K562 (cell line): ENCODE results near the gene PAX5. TPM values are rescaled to one million over a fixed set of nuclear protein-coding genes. Genes with fewer than 3 reads are reported as not detected.

Source experiments
- ATAC-seq: fragments of 200-7000 bp; cut with Tn5 transposase; 3 replicates; pipeline ENCODE4 v1.9.1; 2020; ENCODE audit warnings: moderate library complexity
- BruUV-seq: library from RNA; stranded (reverse); fragments of 400-500 nt; replicated peaks from 2 replicates; lab custom pipeline; 2021; lab: Mats Ljungman, UMichigan
- CTCF ChIA-PET: fragments of 300-600 bp; formaldehyde crosslinking; extraction: SDS; loops from one replicate; lab custom pipeline; 2021; ENCODE audit warnings: low intra/inter-chr PET ratio; lab: Yijun Ruan, JAX
- POLR2A ChIA-PET: fragments of 300-600, 350-650 bp; sonication (Branson Sonifier 250); formaldehyde crosslinking; extraction: SDS; loops from one replicate; lab custom pipeline; 2021; ENCODE audit warnings: antibody characterized with exemption, inconsistent platforms; lab: Yijun Ruan, JAX
- DNase-seq, 4 experiments: peaks; one replicate each; pipeline versions ENCODE4 v3.0.0 to v3.0.0-alpha.2; 2011 to 2018; ENCODE audit warnings: low spot score in 3 of 4, mixed read lengths in 3 of 4; ENCODE audit errors: extremely low read depth in 1 of 4
- FAIRE-seq: peaks from 2 replicates; lab custom pipeline; 2011; peaks lifted over from hg19 to GRCh38; lab: Jason Lieb, UNC
- H2AFZ ChIP-seq: 2 replicates; pipeline ENCODE4 v1.6.0; 2011; ENCODE audit warnings: low read depth, low read length, control low read depth, inconsistent platforms
- H3K27ac ChIP-seq: fragments of 200-600 bp; 3 replicates; pipeline ENCODE4 v1.8.0; 2011; ENCODE audit warnings: low read depth, mild to moderate bottlenecking, control low read depth, inconsistent platforms, low read length, moderate library complexity, mixed read lengths; ENCODE audit errors: extremely low read depth
- H3K27me3 ChIP-seq, 2 experiments: fragments of 300-600 bp in 1 of 2; 2 replicates in 1 of 2; 3 replicates in 1 of 2; pipeline versions ENCODE4 v1.6.0 to v1.8.0; 2011; ENCODE audit warnings: inconsistent platforms in 2 of 2, low read length in 2 of 2, mild to moderate bottlenecking in 1 of 2, mixed read lengths in 1 of 2, moderate library complexity in 1 of 2; ENCODE audit not compliant: control insufficient read depth in 2 of 2, insufficient read depth in 2 of 2
- H3K36me3 ChIP-seq: fragments of 300-600 bp; 3 replicates; pipeline ENCODE4 v1.8.0; 2011; ENCODE audit warnings: mild to moderate bottlenecking, low read length, inconsistent platforms; ENCODE audit not compliant: control insufficient read depth, insufficient read depth
- H3K4me1 ChIP-seq, 2 experiments: fragments of 200-600 bp in 1 of 2; replicated peaks in 1 of 2; 2 replicates in 1 of 2; 3 replicates in 1 of 2; pipeline versions ENCODE4 v1.5.1 to v1.8.0; 2011; ENCODE audit warnings: inconsistent platforms in 2 of 2, low read length in 2 of 2, mild to moderate bottlenecking in 1 of 2, mixed read lengths in 1 of 2, moderate library complexity in 1 of 2; ENCODE audit not compliant: control insufficient read depth in 2 of 2, insufficient read depth in 2 of 2
- H3K4me2 ChIP-seq: 2 replicates; pipeline ENCODE4 v1.6.1; 2011; ENCODE audit warnings: low read length, control low read depth, inconsistent platforms, mixed read lengths; ENCODE audit not compliant: insufficient read depth
- H3K4me3 ChIP-seq: fragments of 200-600 bp; sonication (generic), shearing (Covaris generic); 2 replicates; pipeline ENCODE4 v1.5.1; 2016; ENCODE audit warnings: control low read depth, inconsistent platforms
- H3K79me2 ChIP-seq: fragments of 200-600 bp; 3 replicates; pipeline ENCODE4 v1.8.0; 2011; ENCODE audit warnings: low read length, inconsistent platforms; ENCODE audit not compliant: control insufficient read depth, insufficient read depth
- H3K9ac ChIP-seq, 2 experiments: 2 replicates each; pipeline versions ENCODE4 v1.6.0 to v1.6.1; 2011; ENCODE audit warnings: low read depth in 2 of 2, low read length in 2 of 2, control low read depth in 1 of 2, inconsistent platforms in 1 of 2, mild to moderate bottlenecking in 1 of 2, mixed read lengths in 1 of 2; ENCODE audit not compliant: insufficient read depth in 1 of 2
- H3K9me1 ChIP-seq: one replicate; pipeline ENCODE4 v1.6.0; 2011; ENCODE audit warnings: inconsistent platforms, mild to moderate bottlenecking, low read length, moderate library complexity; ENCODE audit not compliant: control insufficient read depth, insufficient read depth
- H3K9me3 ChIP-seq: replicated peaks from 2 replicates; pipeline ENCODE4 v1.5.1; 2011; ENCODE audit warnings: low read depth, low read length, inconsistent platforms; ENCODE audit not compliant: control insufficient read depth, insufficient read depth
- H4K20me1 ChIP-seq: replicated peaks from 2 replicates; pipeline ENCODE4 v1.6.1; 2011; ENCODE audit warnings: low read length, inconsistent platforms, mixed read lengths; ENCODE audit not compliant: control insufficient read depth, insufficient read depth
- BRD9 ChIP-seq: fragments of 450-650 bp; IDR thresholded peaks from 2 replicates; pipeline ENCODE4 v1.6.1; 2018; ENCODE audit warnings: low read depth; ENCODE audit not compliant: partially characterized antibody
- CBFA2T2 ChIP-seq: fragments of 450-650 bp; conservative IDR thresholded peaks from 2 replicates; pipeline ENCODE4 v1.6.1; 2017; ENCODE audit warnings: mild to moderate bottlenecking
- CHCHD3 ChIP-seq: fragments of 250-450 bp; sonication (Bioruptor Pico); IDR thresholded peaks from 2 replicates; pipeline ENCODE4 v2.1.2; 2022; ENCODE audit warnings: mild to moderate bottlenecking
- ETV6 ChIP-seq, 3 experiments: fragments of 150-350 bp in 1 of 3; sonication (generic) in 1 of 3; formaldehyde crosslinking in 1 of 3; IDR thresholded peaks; 2 replicates each; pipeline versions ENCODE4 v1.6.1 to v1.8.0; 2014 to 2022; ENCODE audit warnings: borderline replicate concordance in 2 of 3, low read depth in 2 of 3, antibody characterized with exemption in 1 of 3, low read length in 1 of 3, mild to moderate bottlenecking in 1 of 3, missing genetic modification reagents in 1 of 3
- IFI16 ChIP-seq: fragments of 250-450 bp; sonication (Bioruptor Pico); IDR thresholded peaks from 2 replicates; pipeline ENCODE4 v2.1.2; 2022; ENCODE audit warnings: mild to moderate bottlenecking, inconsistent platforms
- JUND ChIP-seq, 2 experiments: IDR thresholded peaks; 2 replicates in 1 of 2; 3 replicates in 1 of 2; pipeline ENCODE4 v1.6.1; 2011; ENCODE audit warnings: borderline replicate concordance in 2 of 2, low read depth in 2 of 2, low read length in 2 of 2, improper control_type of control experiment in 1 of 2, missing biosample characterization in 1 of 2, missing genetic modification characterization in 1 of 2, missing genetic modification reagents in 1 of 2
- NFRKB ChIP-seq: fragments of 450-650 bp; IDR thresholded peaks from 2 replicates; pipeline ENCODE4 v1.6.1; 2016; ENCODE audit warnings: low read depth
- NR2F6 ChIP-seq: fragments of 450-650 bp; formaldehyde crosslinking; IDR thresholded peaks from 2 replicates; pipeline ENCODE4 v1.4.0; 2020; ENCODE audit warnings: mild to moderate bottlenecking
- POLR2G ChIP-seq: fragments of 200-400 bp; formaldehyde crosslinking; IDR thresholded peaks from 2 replicates; pipeline ENCODE4 v1.6.1; 2017; ENCODE audit warnings: low read depth, mild to moderate bottlenecking, antibody characterized with exemption, low read length, moderate library complexity
- TEAD1 ChIP-seq, 2 experiments: fragments of 450-650 bp in 1 of 2; sonication (generic) in 1 of 2; formaldehyde crosslinking; IDR thresholded peaks; 2 replicates each; pipeline versions ENCODE4 v1.4.0 to v1.8.0; 2020 to 2022; ENCODE audit warnings: mild to moderate bottlenecking in 2 of 2, missing genetic modification reagents in 1 of 2
- ZKSCAN1 ChIP-seq: fragments of 150-350 bp; IDR thresholded peaks from 2 replicates; pipeline ENCODE4 v1.6.1; 2016; ENCODE audit warnings: low read depth, low read length
- ZKSCAN8 ChIP-seq: fragments of 200-800 bp; sonication (Bioruptor generic); IDR thresholded peaks from 2 replicates; pipeline ENCODE4 v1.6.1; 2016; ENCODE audit warnings: missing genetic modification characterization, missing compliant biosample characterization
- ZNF311 ChIP-seq: fragments of 250-450 bp; sonication (Bioruptor Pico); IDR thresholded peaks from 2 replicates; pipeline ENCODE4 v1.4.0; 2020; ENCODE audit warnings: mild to moderate bottlenecking, moderate library complexity
- ZNF766 ChIP-seq: fragments of 200-800 bp; sonication (Bioruptor generic); conservative IDR thresholded peaks from 2 replicates; pipeline ENCODE4 v1.6.1; 2016; ENCODE audit warnings: missing genetic modification characterization, missing compliant biosample characterization
- WGBS: fragments of 100-300 bp; shearing (Covaris generic); methylation state at CpG from one replicate; pipeline ENCODE4 v1.1.6; 2016; ENCODE audit warnings: low coverage, mixed read lengths; ENCODE audit not compliant: insufficient coverage; ENCODE audit errors: missing lambda C conversion rate; 5-methylcytosine and 5-hydroxymethylcytosine counted together
- in situ Hi-C: fragments of 300-500 bp; cut with MboI; formaldehyde crosslinking; loops from 4 replicates; pipeline ENCODE4 v1.15.0; 2018; ENCODE audit warnings: inconsistent platforms, mixed read lengths
- intact Hi-C: fragments of 100-400 bp; cut with micrococcal nuclease; formaldehyde crosslinking; loops from 2 replicates; pipeline ENCODE4 v1.14.2; 2022
- polyA plus RNA-seq, 8 experiments: library from polyadenylated mRNA; depleted of rRNA in 4 of 8; stranded (reverse) in 5 of 8; unstranded in 3 of 8; fragments of >200 nt; fragmentation: Nextera tagmentation in 2 of 8; fragmentation: Illumina TruSeq in 1 of 8; extraction: Ambion mirVana in 2 of 8; extraction: Trizol in 1 of 8; gene quantifications; 2 replicates each; pipeline versions ENCODE4 v1.2.1 to v1.2.3, GENCODE V29; 2011 to 2014; ENCODE audit warnings: inconsistent platforms in 1 of 8, missing spikeins in 1 of 8
- total RNA-seq, 7 experiments: library from RNA; depleted of rRNA in 6 of 7; stranded (reverse); fragments of >200 nt in 6 of 7; fragmentation: Illumina TruSeq in 2 of 7; extraction: Trizol in 2 of 7; gene quantifications; 2 replicates each; pipeline versions ENCODE4 v1.2.1 to v1.2.3, GENCODE V29; 2011 to 2021; ENCODE audit warnings: low replicate concordance in 1 of 7
- TF ChIP-seq, protein P1 (sequence below): fragments of 450-650 bp; IDR thresholded peaks from 2 replicates; pipeline ENCODE4 v1.6.1; 2016; ENCODE audit warnings: mild to moderate bottlenecking

PAX5 gene
- total and polyA plus RNA-seq, 9 of the 15 experiments (the other 6 are each of a cell fraction or from before 2014, with no cell fraction given) = 0.03 to 0.09 TPM; not detected in 7

DNA sequence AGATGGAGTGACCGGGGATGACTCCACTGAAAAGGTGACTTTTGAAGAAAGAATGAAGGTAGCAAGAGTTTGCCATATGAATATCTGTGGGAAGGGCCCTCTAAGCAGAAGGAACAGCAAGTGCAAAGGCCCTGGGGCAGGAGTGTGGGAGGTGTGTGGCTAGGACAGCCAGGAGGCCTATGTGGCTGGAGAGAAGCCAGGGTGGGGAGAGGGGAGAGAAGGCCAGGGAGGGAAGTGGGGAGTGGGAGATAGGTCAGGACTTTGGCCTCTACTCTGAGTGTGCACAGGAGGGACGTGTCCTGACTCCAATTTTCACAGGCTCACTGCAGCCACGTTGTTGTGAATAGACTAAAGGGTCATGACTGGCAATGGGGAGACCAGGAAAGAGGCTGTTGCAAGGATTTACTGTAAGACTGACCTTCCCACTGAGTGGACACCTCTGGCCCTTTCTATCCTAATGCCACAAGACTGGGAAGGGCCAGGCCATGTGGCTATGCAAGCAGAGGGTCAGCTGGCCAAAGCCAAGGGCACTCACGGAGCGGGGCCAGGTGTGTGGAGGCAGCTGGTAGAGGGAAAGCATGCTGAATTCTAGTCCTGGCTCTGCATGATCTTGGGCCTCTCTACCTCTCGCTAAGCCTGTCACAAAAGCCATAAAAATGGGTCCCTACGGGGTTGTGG is 172.4 kb downstream of the PAX5 start:
- DNase-seq (no peak), FAIRE-seq (no peak), ATAC-seq (no peak)
- no peak for TF ChIP-seq NFRKB
- no peak for TF ChIP-seq ZNF311 (CRISPR knock-in tag)
- no peak for TF ChIP-seq ZKSCAN1
- no peak for TF ChIP-seq CBFA2T2
- TF ChIP-seq ZNF766 = no peak
- no peak for TF ChIP-seq TEAD1 (CRISPR knock-in tag; IDR thresholded peaks at IDR 0.05)
- TF ChIP-seq POLR2G = no peak
- TF ChIP-seq, protein P1, sequence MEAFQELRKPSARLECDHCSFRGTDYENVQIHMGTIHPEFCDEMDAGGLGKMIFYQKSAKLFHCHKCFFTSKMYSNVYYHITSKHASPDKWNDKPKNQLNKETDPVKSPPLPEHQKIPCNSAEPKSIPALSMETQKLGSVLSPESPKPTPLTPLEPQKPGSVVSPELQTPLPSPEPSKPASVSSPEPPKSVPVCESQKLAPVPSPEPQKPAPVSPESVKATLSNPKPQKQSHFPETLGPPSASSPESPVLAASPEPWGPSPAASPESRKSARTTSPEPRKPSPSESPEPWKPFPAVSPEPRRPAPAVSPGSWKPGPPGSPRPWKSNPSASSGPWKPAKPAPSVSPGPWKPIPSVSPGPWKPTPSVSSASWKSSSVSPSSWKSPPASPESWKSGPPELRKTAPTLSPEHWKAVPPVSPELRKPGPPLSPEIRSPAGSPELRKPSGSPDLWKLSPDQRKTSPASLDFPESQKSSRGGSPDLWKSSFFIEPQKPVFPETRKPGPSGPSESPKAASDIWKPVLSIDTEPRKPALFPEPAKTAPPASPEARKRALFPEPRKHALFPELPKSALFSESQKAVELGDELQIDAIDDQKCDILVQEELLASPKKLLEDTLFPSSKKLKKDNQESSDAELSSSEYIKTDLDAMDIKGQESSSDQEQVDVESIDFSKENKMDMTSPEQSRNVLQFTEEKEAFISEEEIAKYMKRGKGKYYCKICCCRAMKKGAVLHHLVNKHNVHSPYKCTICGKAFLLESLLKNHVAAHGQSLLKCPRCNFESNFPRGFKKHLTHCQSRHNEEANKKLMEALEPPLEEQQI = no peak
- no peak for TF ChIP-seq CHCHD3 (CRISPR knock-in tag)
- no peak for TF ChIP-seq IFI16 (CRISPR knock-in tag)
- no peak for TF ChIP-seq JUND (IDR thresholded peaks at IDR 0.05; ENCODE audit: borderline replicate concordance, low read depth, low read length)
- no peak for TF ChIP-seq JUND (tag; IDR thresholded peaks at IDR 0.05; ENCODE audit: borderline replicate concordance, low read depth, low read length)
- no peak for TF ChIP-seq BRD9
- no peak for TF ChIP-seq ZKSCAN8 (CRISPR knock-in tag)
- TF ChIP-seq ETV6 (IDR thresholded peaks at IDR 0.05; ENCODE audit: borderline replicate concordance in 1 of 2, low read depth in 2 of 2, low read length in 1 of 2) = no peak
- no peak for TF ChIP-seq ETV6 (CRISPR knock-in tag; IDR thresholded peaks at IDR 0.05; ENCODE audit: borderline replicate concordance)
- no peak for TF ChIP-seq NR2F6 (CRISPR knock-in tag)
- Histone ChIP-seq H4K20me1 (no peaks in the 10 kb centered on the region), H3K9me3 (no peaks in the 10 kb centered on the region), H3K4me3 (no peak overlapping the region), H3K36me3 (no peaks in the 10 kb centered on the region), H3K4me1 (no peaks in the 10 kb centered on the region; a peak in 1 of 5 replicates), H3K27ac (no peak overlapping the region), H3K9ac (no peak overlapping the region), H3K4me2 (no peak overlapping the region), H3K27me3 (peaks cover 3 to 51% of the 10 kb centered on the region in 2 experiments; a peak in 3 of 5 replicates), H3K9me1 (no peaks in the 10 kb centered on the region), H3K79me2 (no peaks in the 10 kb centered on the region), H2AFZ (no peak overlapping the region)
- intact Hi-C loops = no loop called here
- POLR2A ChIA-PET = no interaction called here
- no TSS peak for BruUV-seq
- 1% methylated on average over 7 of the region's 7 CpGs for WGBS
- CTCF ChIA-PET = no interaction called here
- in situ Hi-C loops = no loop called here
